HEK293T (cell line): ENCODE measurements around the gene ARHGEF19.

ENCODE experiments used
- ARNT ChIP-seq: fragments of 450-650 bp; IDR thresholded peaks from 2 replicates; pipeline ENCODE4 v1.6.1; 2017; ENCODE audit warnings: mild to moderate bottlenecking
- BHLHE40 ChIP-seq: fragments of 450-650 bp; IDR thresholded peaks from 2 replicates; pipeline ENCODE4 v1.6.1; 2016; ENCODE audit warnings: mild to moderate bottlenecking, moderate library complexity, borderline replicate concordance
- CTBP1 ChIP-seq: fragments of 450-650 bp; IDR thresholded peaks from 2 replicates; pipeline ENCODE4 v1.6.1; 2016; ENCODE audit warnings: borderline replicate concordance
- FOXA1 ChIP-seq: fragments of 450-650 bp; IDR thresholded peaks from 2 replicates; pipeline ENCODE4 v1.6.1; 2016; ENCODE audit warnings: mild to moderate bottlenecking
- FOXK2 ChIP-seq: fragments of 450-650 bp; IDR thresholded peaks from 2 replicates; pipeline ENCODE4 v1.6.1; 2016; ENCODE audit warnings: mild to moderate bottlenecking
- FOXM1 ChIP-seq: fragments of 450-650 bp; IDR thresholded peaks from 2 replicates; pipeline ENCODE4 v1.6.1; 2017; ENCODE audit warnings: mild to moderate bottlenecking, borderline replicate concordance
- LEF1 ChIP-seq: fragments of 450-650 bp; IDR thresholded peaks from 2 replicates; pipeline ENCODE4 v1.6.1; 2017; ENCODE audit warnings: mild to moderate bottlenecking, borderline replicate concordance
- NFRKB ChIP-seq: fragments of 450-650 bp; IDR thresholded peaks from 2 replicates; pipeline ENCODE4 v1.6.1; 2016; ENCODE audit warnings: mild to moderate bottlenecking, moderate library complexity
- PKNOX1 ChIP-seq: fragments of 450-650 bp; IDR thresholded peaks from 2 replicates; pipeline ENCODE4 v1.6.1; 2016
- SP1 ChIP-seq: fragments of 450-650 bp; IDR thresholded peaks from 2 replicates; pipeline ENCODE4 v1.6.1; 2017
- SUZ12 ChIP-seq: fragments of 450-650 bp; IDR thresholded peaks from 2 replicates; pipeline ENCODE4 v1.6.1; 2016; ENCODE audit warnings: mild to moderate bottlenecking

- TF ChIP-seq SP1 (no peak), NFRKB (no peak), ARNT (no peak), PKNOX1 (no peak), FOXK2 (no peak), LEF1 (no peak), FOXM1 (no peak), CTBP1 (no peak), FOXA1 (no peak), BHLHE40 (no peak), SUZ12 (no peak)
Observed at GRCh38 chr1:16176653-16177052, 35.8 kb downstream of the ARHGEF19 start.
